Loucy (cell line): ENCODE data around the gene HSCB.

Experiments used
- EZH2phosphoT487 ChIP-seq: fragments of 200-600 bp; IDR thresholded peaks from 2 replicates; pipeline ENCODE4 v1.6.1; 2018; ENCODE audit warnings: antibody characterized with exemption, mild to moderate bottlenecking, moderate library complexity, borderline replicate concordance
- TF ChIP-seq, protein P1 (sequence below): fragments of 200-600 bp; sonication (generic); conservative IDR thresholded peaks from 2 replicates; pipeline ENCODE4 v1.5.1; 2014; ENCODE audit warnings: mild to moderate bottlenecking, antibody characterized with exemption, low read length

DNA sequence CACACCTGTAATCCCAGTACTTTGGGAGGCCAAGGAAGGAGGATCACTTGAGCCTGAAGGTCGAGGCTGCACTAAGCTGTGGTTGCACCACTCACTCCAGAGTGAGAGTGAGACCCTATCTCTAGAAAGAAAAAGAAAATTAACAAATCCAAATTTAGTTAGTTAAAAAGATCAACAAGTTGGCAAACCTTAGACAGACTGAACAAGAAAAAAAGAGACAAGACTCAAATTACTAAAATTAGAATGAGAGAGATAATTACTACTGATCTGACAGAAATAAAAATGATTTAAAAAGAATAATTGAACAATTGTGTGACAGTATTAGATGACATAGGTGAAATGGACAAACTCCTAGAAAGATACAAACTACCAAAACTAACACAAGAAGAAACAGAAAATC, 13.8 kb upstream of the HSCB start:
- TF ChIP-seq, protein P1, sequence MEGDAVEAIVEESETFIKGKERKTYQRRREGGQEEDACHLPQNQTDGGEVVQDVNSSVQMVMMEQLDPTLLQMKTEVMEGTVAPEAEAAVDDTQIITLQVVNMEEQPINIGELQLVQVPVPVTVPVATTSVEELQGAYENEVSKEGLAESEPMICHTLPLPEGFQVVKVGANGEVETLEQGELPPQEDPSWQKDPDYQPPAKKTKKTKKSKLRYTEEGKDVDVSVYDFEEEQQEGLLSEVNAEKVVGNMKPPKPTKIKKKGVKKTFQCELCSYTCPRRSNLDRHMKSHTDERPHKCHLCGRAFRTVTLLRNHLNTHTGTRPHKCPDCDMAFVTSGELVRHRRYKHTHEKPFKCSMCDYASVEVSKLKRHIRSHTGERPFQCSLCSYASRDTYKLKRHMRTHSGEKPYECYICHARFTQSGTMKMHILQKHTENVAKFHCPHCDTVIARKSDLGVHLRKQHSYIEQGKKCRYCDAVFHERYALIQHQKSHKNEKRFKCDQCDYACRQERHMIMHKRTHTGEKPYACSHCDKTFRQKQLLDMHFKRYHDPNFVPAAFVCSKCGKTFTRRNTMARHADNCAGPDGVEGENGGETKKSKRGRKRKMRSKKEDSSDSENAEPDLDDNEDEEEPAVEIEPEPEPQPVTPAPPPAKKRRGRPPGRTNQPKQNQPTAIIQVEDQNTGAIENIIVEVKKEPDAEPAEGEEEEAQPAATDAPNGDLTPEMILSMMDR, result no peak
- TF ChIP-seq EZH2phosphoT487, result no peak
